Stimulated activated CD4-positive, alpha-beta T cell treated with anti-CD3 and anti-CD28 coated beads, Interleukin-1b, Interleukin-23, amount 100 ng/mL, for 1 hour (primary cell): ENCODE data around the gene LPP.

Experiments
- DNase-seq, 2 donors: peaks; one replicate each; pipeline ENCODE4 v3.0.0-alpha.2; 2020; ENCODE audit warnings: low read depth in 2 of 2

Gene LPP

DNA sequence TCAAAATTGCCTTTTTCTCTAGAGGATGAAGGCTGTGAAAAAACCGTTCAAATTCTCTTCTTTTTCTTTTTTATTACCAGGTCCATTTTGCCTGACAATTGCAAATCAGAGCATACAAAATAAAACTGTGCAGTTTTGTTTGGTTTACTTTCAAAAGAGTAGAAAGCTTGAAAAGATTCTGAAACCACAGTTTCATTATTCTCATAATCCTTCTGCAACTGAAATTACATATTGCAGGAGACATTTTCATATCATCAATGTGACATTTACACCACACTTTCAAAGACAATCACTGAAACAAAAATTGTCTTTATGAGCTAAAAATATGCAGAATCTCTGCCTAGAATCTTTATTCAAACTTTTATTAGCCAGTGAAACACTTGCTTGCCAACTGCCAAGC, 721.5 kb downstream of the LPP start:
- no peak for DNase-seq

DNA sequence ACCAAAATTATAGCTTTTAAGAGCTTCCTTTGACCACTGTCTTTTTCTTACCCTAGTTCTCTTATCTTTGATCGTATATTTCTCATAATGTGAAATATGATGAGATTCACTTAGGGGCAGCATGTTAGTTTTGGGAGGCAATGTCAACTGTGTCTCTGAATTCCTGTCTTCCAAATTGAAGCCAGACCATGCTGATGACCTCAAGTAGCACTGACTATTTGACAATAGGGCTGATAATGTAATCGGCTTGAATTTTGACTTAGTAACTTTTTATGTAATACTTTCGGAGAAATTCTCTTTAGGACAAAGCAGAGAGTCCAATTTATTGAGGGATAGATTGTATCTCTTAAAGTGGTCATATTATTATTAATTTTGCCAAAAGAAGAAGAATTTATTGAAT, 722.4 kb downstream of the LPP start:
- no peak for DNase-seq

DNA sequence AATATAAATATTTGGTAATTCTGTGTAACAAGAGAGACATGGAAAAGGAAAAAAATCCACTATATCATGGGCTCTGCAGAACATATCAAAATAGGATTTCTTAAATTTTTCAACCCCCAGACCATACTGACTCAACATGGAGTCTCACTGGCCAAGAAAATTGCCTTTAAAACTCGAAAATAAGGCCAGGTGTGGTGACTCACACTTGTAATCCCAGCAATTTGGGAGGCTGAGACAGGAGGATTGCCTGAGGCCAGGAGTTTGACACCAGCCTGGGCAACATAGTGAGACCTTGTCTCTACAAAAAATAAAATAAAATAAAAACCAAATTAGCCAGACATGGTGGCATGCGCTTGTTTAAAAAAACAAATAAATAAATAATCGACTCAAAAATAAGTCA, 723.4 kb downstream of the LPP start:
- no peak for DNase-seq

DNA sequence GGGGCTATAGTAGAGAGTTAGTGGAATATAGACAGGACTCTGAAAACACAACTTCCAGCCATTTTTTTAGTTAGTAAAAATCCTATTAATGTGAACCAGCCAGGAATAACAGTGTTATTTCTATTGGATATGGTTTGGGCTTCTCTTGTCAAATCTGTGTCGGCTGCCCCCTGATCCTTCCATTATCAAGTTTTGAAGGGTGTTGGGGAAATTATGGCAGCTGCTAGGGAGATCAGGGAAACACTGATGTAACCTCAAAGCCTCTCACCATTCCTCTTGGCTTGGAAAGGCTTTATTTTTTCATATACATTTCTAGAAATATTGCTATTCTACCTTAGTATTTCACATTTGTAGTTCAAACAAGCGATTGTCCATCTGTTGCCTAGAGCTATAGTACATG, 724.1 kb downstream of the LPP start:
- no peak for DNase-seq

DNA sequence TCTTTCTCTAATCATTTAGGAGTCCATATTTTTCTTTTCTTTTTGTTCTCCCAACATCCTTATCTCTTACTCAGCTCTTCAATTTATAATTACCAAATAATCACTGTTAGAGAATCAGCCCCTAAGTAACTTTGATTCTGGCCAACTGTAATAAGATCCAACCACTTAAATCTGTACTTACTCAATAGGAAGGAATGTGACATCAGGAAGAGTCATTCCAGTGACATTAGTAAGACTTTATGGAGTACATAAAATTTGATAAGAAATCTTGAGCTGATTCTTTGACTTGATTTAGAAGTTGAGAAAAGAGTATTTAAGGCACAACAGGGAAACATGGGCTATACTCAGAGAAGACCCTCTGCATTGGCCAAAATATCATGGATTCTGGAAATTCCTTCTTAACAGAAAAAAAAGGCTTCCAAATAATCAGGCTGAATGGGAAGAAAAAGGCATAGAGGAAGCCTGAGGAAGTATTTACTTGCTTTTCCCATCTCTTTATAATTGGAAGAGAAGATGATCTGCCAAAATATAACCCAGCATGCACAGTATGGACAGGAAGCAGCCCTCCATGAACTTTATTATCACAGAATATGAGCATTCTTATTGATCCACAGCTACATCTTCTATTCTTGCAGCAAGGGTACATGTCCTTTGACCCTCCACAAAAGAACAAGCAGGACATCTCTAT, 728.1 kb downstream of the LPP start:
- DNase-seq = no peak

DNA sequence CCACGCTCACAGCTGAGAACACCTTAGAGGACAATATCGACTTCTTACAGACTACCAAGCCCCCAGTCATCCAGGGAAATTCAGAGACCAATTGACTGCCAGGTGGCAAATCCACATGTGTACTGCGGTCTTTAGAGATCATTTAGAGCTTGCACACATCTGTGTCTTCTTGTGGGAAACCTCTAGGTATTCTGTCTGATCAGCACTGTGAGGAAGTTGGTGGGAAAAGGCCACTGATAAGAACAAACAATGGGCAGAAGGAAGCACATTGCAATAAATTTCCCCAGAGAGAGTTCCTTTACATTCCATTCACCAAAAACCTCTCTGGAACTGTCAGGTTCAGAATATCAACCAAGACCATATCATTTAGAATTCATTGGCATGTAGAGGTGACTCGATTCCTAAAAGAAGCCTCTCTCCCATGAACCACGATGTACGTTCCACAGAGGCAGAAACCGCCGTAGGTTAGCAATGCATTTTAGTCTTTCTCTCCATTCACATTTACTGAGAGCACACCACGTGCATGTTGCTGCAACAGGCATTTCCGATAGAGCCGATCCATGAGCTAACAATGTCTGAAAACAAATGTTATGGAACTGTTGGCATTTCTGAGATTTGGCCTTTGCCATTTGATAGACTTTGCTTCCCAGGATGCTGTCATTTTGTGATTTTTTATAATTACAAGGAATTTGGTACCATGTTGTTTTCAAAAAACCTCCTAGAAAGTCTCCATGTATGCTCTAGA, 730.5 kb downstream of the LPP start:
- no peak for DNase-seq

DNA sequence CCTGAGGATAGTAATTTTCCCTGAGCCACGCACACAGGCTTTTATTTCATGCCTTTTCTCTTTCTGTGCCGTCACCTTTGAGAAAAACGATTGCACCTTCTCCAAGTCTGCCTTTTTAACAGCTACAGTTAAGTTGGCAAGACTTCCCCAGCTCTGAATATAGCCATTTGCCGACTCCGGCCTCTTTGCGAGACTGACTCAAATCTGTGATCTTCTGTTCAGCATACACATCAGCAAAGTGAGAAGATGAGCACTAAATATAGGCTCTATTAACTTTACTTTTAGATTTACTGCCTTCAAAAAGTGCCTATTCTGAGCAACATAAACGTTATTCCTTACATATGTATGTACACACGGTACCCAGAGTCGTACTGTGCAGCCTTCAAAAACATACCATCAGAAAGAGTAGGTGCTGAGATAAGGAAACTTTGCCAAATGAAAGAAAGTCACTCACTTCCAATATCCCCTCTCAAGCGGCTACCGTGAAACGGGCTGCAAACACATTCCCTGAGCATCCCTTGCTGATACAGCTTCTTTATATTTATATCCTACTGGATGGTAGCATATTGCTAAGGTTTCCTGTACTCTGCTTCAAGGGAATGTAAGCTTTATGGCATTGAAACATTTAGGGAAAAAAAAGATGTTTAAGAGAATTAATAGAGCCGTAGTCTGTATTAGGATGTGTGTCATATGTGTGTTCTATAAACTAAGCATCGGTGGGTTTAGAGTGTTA, 734.5 kb downstream of the LPP start:
- no peak for DNase-seq

DNA sequence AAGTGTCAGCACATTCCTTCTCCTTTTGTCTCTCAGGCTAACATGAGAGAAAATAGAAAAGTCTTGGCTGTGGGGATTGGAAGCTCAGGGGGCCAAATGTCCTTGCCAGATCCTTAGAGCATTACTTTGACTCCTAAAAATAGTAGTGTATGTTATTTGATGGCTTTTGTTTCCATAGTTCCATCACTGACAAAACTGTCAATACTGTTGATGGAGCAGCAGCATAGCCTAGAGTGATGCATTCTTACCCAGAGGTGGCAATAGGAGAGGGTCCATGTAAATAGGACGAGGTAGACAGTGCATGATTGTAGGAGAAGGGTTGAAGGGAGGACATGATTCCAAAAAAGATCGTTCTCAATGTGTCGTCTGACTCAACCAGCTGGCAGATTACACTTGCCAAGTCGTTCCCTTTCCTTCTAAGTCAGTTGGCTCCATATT, 735.1 kb downstream of the LPP start:
- DNase-seq = no peak

DNA sequence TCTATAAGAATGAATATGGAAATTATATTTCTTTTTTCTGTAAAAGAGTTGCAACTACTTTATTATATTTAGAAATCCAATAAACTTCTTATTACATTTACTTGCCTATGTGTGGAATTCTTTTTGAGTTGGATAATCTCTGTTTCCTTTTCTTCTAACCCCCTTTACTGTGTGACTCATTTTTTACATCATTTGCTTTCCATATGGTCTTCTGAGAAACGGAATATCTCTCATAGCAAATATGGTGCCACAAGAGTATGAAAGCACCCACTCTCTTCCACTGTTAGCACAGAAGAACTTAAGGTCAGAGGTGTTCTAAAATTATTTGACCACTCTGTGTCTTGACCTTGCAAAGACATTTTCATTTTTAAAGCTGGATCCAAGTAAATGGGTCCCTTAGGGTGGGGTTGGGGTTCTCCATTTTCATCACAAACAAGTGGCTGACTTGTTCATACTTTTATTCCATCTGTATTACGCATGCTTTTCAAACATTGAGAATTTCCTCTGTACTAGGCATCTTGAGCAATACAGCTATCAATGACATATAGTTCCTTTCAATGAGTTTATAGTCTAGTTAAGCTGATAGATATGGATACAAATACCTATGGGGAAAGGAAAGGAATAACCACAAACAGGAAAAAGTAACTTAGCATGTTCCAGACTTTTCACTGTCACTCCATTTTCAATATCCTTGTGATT, 736.8 kb downstream of the LPP start:
- DNase-seq = no peak

DNA sequence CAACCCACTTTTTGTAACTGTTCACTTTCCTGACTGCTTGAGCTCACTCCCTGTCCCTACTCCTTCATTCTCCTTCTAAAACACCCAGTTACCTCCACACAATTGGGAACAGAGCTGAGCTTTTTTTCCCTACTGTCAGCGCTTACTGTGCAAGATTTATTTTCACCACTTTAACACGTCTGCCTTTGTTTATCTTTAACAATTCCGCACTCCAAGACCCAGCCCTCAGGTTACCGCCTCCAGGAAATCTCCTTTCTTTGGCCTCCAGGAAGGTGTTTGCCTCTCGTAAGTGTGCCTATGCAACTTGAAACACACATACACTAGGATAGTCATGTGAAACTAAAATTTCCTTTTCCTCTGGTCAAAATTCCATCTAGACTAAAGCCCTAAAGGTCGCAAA, 745.9 kb downstream of the LPP start:
- DNase-seq = no peak

DNA sequence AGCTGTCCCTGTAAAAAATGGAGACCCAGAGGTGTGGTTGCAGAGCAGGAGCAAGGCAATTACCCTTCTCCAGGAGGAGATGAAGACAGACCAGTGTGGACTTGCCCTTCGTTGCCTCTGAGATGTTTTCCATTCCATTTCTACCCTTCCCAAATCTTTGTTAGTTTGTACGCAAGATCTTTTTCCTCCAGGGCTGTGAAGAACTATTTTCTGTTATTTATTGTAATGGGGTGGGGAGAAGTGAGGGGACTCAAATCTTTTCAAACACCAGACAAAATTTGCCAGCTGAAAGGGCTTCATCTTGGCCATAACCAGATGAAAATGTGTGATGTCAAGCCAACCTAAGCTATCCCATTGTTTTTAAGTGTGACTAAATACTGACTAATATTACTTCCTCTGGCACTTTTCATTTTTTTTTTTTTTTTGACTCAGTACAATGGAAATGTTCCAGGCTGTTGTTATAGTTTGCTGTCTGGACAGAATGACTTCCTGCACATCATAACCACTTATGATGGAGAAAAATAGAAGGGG, 746.5 kb downstream of the LPP start:
- no peak for DNase-seq

DNA sequence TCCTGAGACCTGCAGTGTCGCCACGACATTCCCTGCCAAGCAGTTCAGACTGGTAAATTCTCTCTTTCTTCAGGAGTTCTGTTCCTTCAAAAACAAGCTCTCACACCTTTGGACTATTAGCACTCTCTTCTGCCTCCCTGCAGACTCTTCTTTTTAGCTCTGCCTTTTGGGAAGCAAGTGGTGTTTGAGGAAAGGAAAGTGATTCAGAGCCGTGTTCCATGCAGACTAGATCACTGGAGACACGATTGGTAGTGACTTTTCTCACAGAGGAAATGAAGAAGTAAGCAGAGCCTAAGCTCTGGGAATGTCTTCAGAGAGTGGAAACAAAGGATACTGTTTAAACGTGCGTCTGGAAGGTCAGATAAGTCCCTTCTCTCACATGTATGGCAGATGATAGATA, 747.2 kb downstream of the LPP start:
- no peak for DNase-seq

DNA sequence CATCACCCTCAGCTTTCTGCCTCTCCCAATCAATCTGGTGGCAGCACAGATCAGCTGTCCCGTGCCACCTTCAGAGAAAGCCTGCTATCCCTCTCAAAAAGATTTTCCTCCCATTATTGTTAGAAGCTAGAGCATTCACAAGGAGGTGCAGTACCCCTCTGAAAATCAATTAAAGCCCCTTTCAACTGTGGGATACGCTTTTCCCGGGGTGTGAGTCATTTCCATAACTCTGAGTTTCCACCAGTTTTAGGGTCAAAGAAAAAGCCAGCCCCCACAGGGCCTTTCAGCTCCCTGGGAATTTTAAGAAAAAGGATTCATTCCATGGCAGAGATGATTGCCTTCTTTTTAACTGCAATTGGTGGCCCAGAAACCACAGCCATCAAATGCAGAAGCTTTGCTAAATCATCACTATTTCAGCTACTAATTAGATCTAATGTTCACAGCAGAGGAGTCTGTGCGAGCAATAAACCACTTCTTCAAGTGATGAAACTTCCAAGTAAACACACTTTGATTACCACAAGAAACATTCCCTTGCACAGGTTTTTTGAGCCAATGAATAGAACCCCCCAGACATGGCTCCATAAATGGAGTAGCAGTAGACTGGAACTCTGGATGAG, 747.8 kb downstream of the LPP start:
- no peak for DNase-seq

DNA sequence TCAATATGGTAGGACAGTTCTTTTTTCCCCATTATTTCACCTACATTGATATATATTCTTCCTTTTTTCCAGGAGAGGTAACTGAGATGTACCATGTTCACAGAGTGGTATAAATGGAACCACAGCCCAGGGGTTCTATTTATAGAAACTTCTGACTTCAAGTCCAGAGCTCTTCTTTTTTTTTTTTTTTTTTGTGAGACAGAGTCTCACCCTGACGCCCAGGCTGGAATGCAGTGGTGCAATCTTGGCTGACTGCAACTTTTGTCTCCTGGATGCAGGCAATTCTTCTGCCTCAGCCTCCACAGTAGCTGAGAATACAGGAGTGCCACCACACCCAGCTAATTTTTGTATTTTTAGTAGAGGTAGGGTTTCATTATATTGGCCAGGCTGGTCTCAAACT, 750.7 kb downstream of the LPP start:
- DNase-seq = no peak

DNA sequence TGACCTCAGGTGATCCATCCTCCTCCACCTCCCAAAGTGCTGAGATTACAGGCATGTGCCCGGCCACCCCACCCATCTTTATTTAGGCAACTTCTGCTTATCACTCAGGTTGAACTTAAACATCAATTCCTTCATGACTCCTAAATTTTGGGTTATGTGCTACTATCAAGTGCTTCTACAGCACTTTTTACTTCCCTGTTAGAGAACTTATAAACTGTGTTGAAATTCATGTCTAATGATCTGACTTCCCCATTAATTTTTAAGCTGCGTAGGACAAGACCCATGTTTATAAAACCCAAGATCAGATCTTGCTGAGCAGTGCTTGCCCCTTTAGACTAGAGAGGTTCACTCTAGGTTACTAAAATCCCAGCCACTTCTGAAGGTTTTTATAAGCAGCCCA, 751.6 kb downstream of the LPP start:
- no peak for DNase-seq

DNA sequence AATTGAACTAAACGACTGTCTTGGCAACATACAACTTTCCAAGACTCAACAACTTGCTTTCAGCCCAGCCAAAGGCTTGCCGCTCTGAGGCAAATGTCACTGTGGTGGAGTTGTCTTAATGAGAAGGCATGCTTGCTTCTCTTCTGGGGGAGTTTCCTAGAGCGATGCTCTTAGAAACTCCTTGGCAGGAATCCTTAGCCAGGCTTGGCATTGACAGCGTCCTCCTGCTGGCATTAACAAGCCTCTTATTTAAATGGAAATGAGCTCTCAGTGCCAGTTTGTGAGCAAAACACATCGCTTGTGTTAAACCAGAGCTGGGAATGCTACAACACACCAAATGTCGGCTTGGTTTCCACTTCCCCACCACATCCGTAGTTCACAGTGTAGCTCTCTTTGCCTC, 752.3 kb downstream of the LPP start:
- no peak for DNase-seq

DNA sequence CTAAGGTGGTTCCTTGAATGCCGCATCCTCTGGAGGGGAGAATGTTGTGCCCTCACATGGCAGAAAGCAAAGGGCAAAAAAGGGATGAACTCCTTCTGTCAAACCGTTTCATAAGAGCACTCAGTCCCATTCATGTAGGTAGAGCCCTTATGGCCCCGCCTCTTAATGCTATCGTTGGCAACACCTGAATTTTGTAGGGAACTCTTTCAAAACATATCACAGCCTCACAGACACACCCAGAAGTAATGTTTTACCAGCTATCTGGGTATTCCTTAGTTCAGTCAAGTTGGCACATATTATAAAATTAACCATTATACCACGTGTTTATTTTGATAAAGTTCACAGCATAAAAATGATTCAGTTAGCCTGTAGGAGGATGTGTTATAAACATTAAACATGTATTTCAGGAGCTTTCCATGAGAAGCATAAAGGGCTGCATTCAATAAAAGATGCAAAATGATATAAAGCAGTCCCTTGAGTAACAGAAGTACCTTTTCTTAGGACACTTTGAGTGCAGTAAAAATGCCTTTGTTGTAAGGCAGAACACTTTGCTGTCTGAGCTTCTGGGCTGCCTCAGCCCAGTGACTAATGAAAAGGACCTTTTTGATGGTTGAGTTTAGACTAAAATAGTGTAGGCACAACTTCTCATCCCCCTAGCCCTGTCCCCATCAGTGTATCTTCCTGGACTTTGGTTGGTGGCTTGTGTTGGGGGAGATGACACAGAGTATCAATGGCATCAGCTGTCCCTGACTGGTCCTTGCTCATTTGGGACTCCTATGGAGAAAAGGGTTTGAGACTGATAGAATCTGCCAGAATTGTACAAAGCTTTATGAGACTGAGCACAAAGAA, 754.3 kb downstream of the LPP start:
- DNase-seq = no peak

DNA sequence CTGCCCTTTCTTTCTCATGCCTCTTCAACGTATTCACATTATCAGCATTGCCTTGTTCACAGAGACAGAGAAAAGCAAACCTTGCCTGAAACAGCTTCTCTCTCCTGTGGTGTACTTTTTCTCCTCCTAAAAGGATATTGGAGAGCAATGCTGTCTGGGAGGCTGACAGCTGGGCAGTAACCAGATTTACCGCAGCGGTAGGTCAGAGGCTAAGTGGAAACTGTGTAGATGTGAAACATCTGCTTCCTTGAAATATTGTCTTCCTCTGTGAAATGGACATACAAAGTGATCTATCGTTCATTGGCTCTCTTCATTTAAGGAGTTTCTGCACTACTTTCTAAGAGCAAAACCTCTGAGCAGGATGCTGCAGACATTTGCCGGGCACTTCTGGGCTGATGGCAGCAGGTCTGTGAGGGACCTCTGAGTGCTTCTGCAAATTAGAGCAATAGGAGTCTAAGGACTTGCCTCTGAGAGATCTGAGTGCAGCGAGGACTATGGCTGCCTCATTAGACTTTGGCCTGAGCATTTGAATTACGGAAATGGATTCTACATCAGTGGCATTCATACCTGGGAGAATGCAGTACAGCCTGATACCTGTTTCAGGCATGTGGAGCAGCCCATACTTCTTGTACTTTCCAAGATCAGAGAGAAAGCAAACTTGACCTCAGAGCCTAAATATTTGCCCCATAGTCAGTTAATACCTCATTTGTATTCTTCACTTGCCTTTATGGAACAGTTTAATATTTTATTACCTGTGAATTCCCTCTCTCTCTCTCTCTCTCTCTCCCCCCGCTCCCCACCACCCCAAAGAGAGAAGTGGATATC, 757.3 kb downstream of the LPP start:
- no peak for DNase-seq

DNA sequence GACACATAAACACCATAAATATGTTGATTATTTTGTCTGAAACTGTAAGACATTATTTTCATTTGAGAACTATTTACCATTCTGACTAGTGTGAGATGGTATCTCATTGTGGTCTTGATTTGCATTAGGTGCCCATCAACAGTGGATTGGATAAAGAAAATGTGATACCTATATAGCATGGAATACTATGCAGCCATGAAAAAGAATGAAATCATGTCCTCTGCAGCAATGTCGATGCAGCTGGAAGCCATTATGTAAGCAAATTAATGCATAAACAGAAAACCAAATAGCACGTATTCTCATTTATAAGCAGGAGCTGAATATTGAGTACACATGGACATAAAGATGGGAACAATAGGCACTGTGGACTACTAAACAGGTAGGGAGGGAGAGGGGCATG, 759.1 kb downstream of the LPP start:
- no peak for DNase-seq

DNA sequence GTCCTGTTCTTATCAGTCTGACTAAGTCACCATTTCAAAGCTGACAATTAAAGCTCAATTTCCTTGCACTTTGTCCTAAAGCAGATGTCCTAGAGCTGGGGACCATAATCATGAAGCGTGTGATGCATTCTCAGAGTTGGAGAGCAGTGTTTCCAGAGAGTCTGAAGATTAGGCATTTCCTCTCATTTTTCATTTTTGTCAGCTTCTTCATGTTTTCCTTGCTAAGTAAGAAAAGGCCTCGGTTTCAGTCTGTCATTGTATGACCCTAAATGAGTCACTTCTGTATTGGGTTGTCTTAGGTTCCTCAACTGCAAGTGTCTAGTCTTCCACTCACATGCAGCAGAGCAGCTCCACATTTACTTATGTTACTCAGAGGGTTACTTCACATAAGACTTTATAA, 760.6 kb downstream of the LPP start:
- no peak for DNase-seq
